ENCODE results near the gene TYR. TPM values are rescaled to one million over a fixed set of nuclear protein-coding genes. Genes with fewer than 3 reads are reported as not detected.
"Not testable (repeated sequence)": the region's sequence is repeated elsewhere in the genome, so short reads cannot be mapped to it uniquely, and the experiment has no call there.

TYR gene
- total RNA-seq, 1 donor from 2014 or later: not detected

- intact Hi-C loops (cut with micrococcal nuclease): no loop called here
Measured at GRCh38 chr11:89267660-89268302, 90.1 kb downstream of the TYR start.

- intact Hi-C loops (cut with micrococcal nuclease): not testable (repeated sequence)
Measured at GRCh38 chr11:89272540-89273088, 94.9 kb downstream of the TYR start.

GRCh38 chr11:89273220-89273619 lies 95.5 kb downstream of the TYR start:
- intact Hi-C loops (cut with micrococcal nuclease): not testable (repeated sequence)

GRCh38 chr11:89275966-89276365 lies 98.3 kb downstream of the TYR start:
- intact Hi-C loops (cut with micrococcal nuclease): no loop called here

GRCh38 chr11:89279176-89279575 lies 101.5 kb downstream of the TYR start:
- intact Hi-C loops (cut with micrococcal nuclease): no loop called here

GRCh38 chr11:89281032-89281677 lies 103.5 kb downstream of the TYR start:
- intact Hi-C loops (cut with micrococcal nuclease): not testable (repeated sequence)

- intact Hi-C loops (cut with micrococcal nuclease): not testable (repeated sequence)
Measured at GRCh38 chr11:89286601-89287000, 108.9 kb downstream of the TYR start.

- intact Hi-C loops (cut with micrococcal nuclease): not testable (repeated sequence)
Measured at GRCh38 chr11:89288004-89288403, 110.3 kb downstream of the TYR start.

GRCh38 chr11:89293965-89294679 lies 116.4 kb downstream of the TYR start:
- intact Hi-C loops (cut with micrococcal nuclease): no loop called here

GRCh38 chr11:89295023-89295422 lies 117.3 kb downstream of the TYR start:
- intact Hi-C loops (cut with micrococcal nuclease): not testable (repeated sequence)

GRCh38 chr11:89303029-89303428 lies 125.4 kb downstream of the TYR start:
- intact Hi-C loops (cut with micrococcal nuclease): not testable (repeated sequence)

GRCh38 chr11:89308272-89308671 lies 130.6 kb downstream of the TYR start:
- intact Hi-C loops (cut with micrococcal nuclease): not testable (repeated sequence)

GRCh38 chr11:89309321-89309985 lies 131.8 kb downstream of the TYR start:
- intact Hi-C loops (cut with micrococcal nuclease): not testable (repeated sequence)

GRCh38 chr11:89310607-89311006 lies 132.9 kb downstream of the TYR start:
- intact Hi-C loops (cut with micrococcal nuclease): not testable (repeated sequence)

GRCh38 chr11:89321401-89321800 lies 143.7 kb downstream of the TYR start:
- intact Hi-C loops (cut with micrococcal nuclease): no loop called here

GRCh38 chr11:89327885-89328284 lies 150.2 kb downstream of the TYR start:
- intact Hi-C loops (cut with micrococcal nuclease): no loop called here

GRCh38 chr11:89331940-89332339 lies 154.3 kb downstream of the TYR start:
- intact Hi-C loops (cut with micrococcal nuclease): not testable (repeated sequence)

- intact Hi-C loops (cut with micrococcal nuclease): not testable (repeated sequence)
Measured at GRCh38 chr11:89333704-89334103, 156.0 kb downstream of the TYR start.

GRCh38 chr11:89337100-89337650 lies 159.5 kb downstream of the TYR start:
- intact Hi-C loops (cut with micrococcal nuclease): not testable (repeated sequence)

- intact Hi-C loops (cut with micrococcal nuclease): not testable (repeated sequence)
Measured at GRCh38 chr11:89338073-89338472, 160.4 kb downstream of the TYR start.

- intact Hi-C loops (cut with micrococcal nuclease): not testable (repeated sequence)
Measured at GRCh38 chr11:89340450-89340849, 162.8 kb downstream of the TYR start.
